HepG2 (cell line): ENCODE measurements around the gene MCM10. TPM values are rescaled to one million over a fixed set of nuclear protein-coding genes. Genes with fewer than 3 reads are reported as not detected.

Source experiments
- ATAC-seq: fragments of 200-7000 bp; cut with Tn5 transposase; 3 replicates; pipeline ENCODE4 v1.9.1; 2020; ENCODE audit warnings: mild to moderate bottlenecking, moderate library complexity
- BruUV-seq: library from RNA; stranded (reverse); fragments of 400-500 nt; replicated peaks from 2 replicates; lab custom pipeline; 2021; lab: Mats Ljungman, UMichigan
- CTCF ChIA-PET: fragments of 300-600 bp; formaldehyde crosslinking; extraction: SDS; loops from one replicate; lab custom pipeline; 2021; ENCODE audit warnings: low total read pairs, inconsistent platforms, low intra/inter-chr PET ratio; lab: Yijun Ruan, JAX
- POLR2A ChIA-PET: fragments of 350-600 bp; sonication (Branson Sonifier 250); formaldehyde crosslinking; loops from one replicate; lab custom pipeline; 2020; ENCODE audit warnings: antibody characterized with exemption, inconsistent platforms; lab: Yijun Ruan, JAX
- DNase-seq: peaks from one replicate; pipeline ENCODE4 v3.0.0-alpha.2; 2015; ENCODE audit warnings: low spot score
- FAIRE-seq: peaks from 3 replicates; lab custom pipeline; 2011; peaks lifted over from hg19 to GRCh38; lab: Jason Lieb, UNC
- H2AFZ ChIP-seq: one replicate; pipeline ENCODE4 v1.6.1; 2011; ENCODE audit warnings: low read length, inconsistent platforms
- H3K27ac ChIP-seq: fragments of 300-600 bp; 3 replicates; pipeline ENCODE4 v1.8.0; 2011; ENCODE audit warnings: mixed run types, mild to moderate bottlenecking, mixed read lengths, low read length, inconsistent platforms; ENCODE audit not compliant: insufficient read depth; ENCODE audit errors: extremely low read length
- H3K27me3 ChIP-seq, 2 experiments: fragments of 200-600 bp in 1 of 2; 2 replicates in 1 of 2; 3 replicates in 1 of 2; pipeline versions ENCODE4 v1.6.0 to v1.8.0; 2011; ENCODE audit warnings: low read length in 2 of 2, mild to moderate bottlenecking in 2 of 2, moderate library complexity in 2 of 2, inconsistent platforms in 1 of 2; ENCODE audit not compliant: insufficient read depth in 2 of 2, control insufficient read depth in 1 of 2
- H3K36me3 ChIP-seq, 2 experiments: fragments of 200-600 bp in 1 of 2; replicated peaks in 1 of 2; 2 replicates in 1 of 2; 3 replicates in 1 of 2; pipeline versions ENCODE4 v1.5.1 to v1.8.0; 2011; ENCODE audit warnings: low read length in 2 of 2, inconsistent platforms in 1 of 2; ENCODE audit not compliant: insufficient read depth in 2 of 2, control insufficient read depth in 1 of 2
- H3K4me1 ChIP-seq: 2 replicates; pipeline ENCODE4 v1.5.1; 2012; ENCODE audit warnings: low read length, inconsistent platforms; ENCODE audit not compliant: insufficient read depth
- H3K4me2 ChIP-seq: 2 replicates; pipeline ENCODE4 v1.6.0; 2011; ENCODE audit warnings: low read depth, low read length, inconsistent platforms
- H3K4me3 ChIP-seq, 3 experiments: fragments of 200-600 bp in 1 of 3; sonication (generic), shearing (Covaris generic) in 1 of 3; replicated peaks in 1 of 3; 2 replicates each; pipeline ENCODE4 v1.5.1; 2011 to 2016; ENCODE audit warnings: low read length in 3 of 3, inconsistent platforms in 2 of 3, low read depth in 2 of 3, mild to moderate bottlenecking in 2 of 3, control low read depth in 1 of 3, mixed read lengths in 1 of 3; ENCODE audit not compliant: insufficient read depth in 1 of 3
- H3K79me2 ChIP-seq: one replicate; pipeline ENCODE4 v1.6.1; 2011; ENCODE audit warnings: low read length, inconsistent platforms; ENCODE audit not compliant: insufficient read depth
- H3K9ac ChIP-seq: 2 replicates; pipeline ENCODE4 v1.6.0; 2011; ENCODE audit warnings: mild to moderate bottlenecking, low read depth, low read length, inconsistent platforms; ENCODE audit not compliant: insufficient read depth
- H3K9me3 ChIP-seq: 2 replicates; pipeline ENCODE4 v1.5.1; 2012; ENCODE audit warnings: mild to moderate bottlenecking, low read length
- H4K20me1 ChIP-seq: 2 replicates; pipeline ENCODE4 v1.6.0; 2011; ENCODE audit warnings: inconsistent platforms, mild to moderate bottlenecking, low read length, moderate library complexity; ENCODE audit not compliant: insufficient read depth
- AHR ChIP-seq: IDR thresholded peaks from 2 replicates; pipeline ENCODE4 v1.6.1; 2018; ENCODE audit warnings: missing genetic modification reagents, missing compliant biosample characterization
- ATF3 ChIP-seq: sonication (generic); formaldehyde crosslinking; IDR thresholded peaks from 2 replicates; pipeline ENCODE4 v1.4.0; 2020; ENCODE audit warnings: missing genetic modification reagents
- HOXD1 ChIP-seq: sonication (generic); formaldehyde crosslinking; IDR thresholded peaks from 2 replicates; pipeline ENCODE4 v1.5.0; 2020; ENCODE audit warnings: missing genetic modification reagents
- NCOR1 ChIP-seq: fragments of 200-600 bp; sonication (generic); IDR thresholded peaks from 2 replicates; pipeline ENCODE4 v1.7.0; 2017; ENCODE audit warnings: antibody characterized with exemption, low read length, borderline replicate concordance
- PHB2 ChIP-seq: fragments of 450-650 bp; IDR thresholded peaks from 2 replicates; pipeline ENCODE4 v1.6.1; 2018; ENCODE audit not compliant: partially characterized antibody
- POGZ ChIP-seq: sonication (generic); formaldehyde crosslinking; IDR thresholded peaks from 2 replicates; pipeline ENCODE4 v1.4.0; 2020; ENCODE audit warnings: mild to moderate bottlenecking, missing genetic modification reagents
- SP1 ChIP-seq, 2 experiments: fragments of 450-650 bp in 1 of 2; sonication (generic) in 1 of 2; formaldehyde crosslinking in 1 of 2; IDR thresholded peaks; 2 replicates each; pipeline versions ENCODE4 v1.4.0 to v1.6.1; 2016 to 2020; ENCODE audit warnings: missing genetic modification reagents in 1 of 2
- TAF15 ChIP-seq: fragments of 200-400 bp; formaldehyde crosslinking; IDR thresholded peaks from one replicate; pipeline ENCODE4 v1.6.1; 2018; ENCODE audit warnings: mild to moderate bottlenecking, low read depth, low read length; ENCODE audit not compliant: poor library complexity, severe bottlenecking
- ZBTB38 ChIP-seq: sonication (generic); formaldehyde crosslinking; IDR thresholded peaks from 2 replicates; pipeline ENCODE4 v1.5.1; 2020; ENCODE audit warnings: mild to moderate bottlenecking, missing genetic modification reagents
- ZNF329 ChIP-seq: sonication (generic); formaldehyde crosslinking; IDR thresholded peaks from 2 replicates; pipeline ENCODE4 v1.9.0; 2021; ENCODE audit warnings: low read depth, mild to moderate bottlenecking, missing genetic modification reagents
- ZNF704 ChIP-seq: sonication (generic); formaldehyde crosslinking; IDR thresholded peaks from 2 replicates; pipeline ENCODE4 v1.8.1; 2023; ENCODE audit warnings: mild to moderate bottlenecking, inconsistent platforms, moderate library complexity, missing genetic modification reagents, borderline replicate concordance
- ZNF83 ChIP-seq: sonication (generic); formaldehyde crosslinking; IDR thresholded peaks from 2 replicates; pipeline ENCODE4 v1.4.0; 2020; ENCODE audit warnings: missing genetic modification reagents, mild to moderate bottlenecking, borderline replicate concordance
- WGBS: methylation state at CpG from one replicate; pipeline ENCODE4 v1.1.6; 2017; ENCODE audit warnings: low lambda C conversion rate; 5-methylcytosine and 5-hydroxymethylcytosine counted together
- in situ Hi-C: cut with HindIII; loops from 2 replicates; pipeline ENCODE4 v1.10.0; 2017; ENCODE audit warnings: low pct_unique_long_range_greater_than_20kb; ENCODE audit not compliant: extremely low pct_ligation_motif_present
- intact Hi-C: fragments of 100-400 bp; cut with micrococcal nuclease; formaldehyde crosslinking; loops from one replicate; pipeline ENCODE4 v1.10.0; 2022; ENCODE audit not compliant: unreplicated experiment
- polyA plus RNA-seq, 8 experiments: library from polyadenylated mRNA; depleted of rRNA in 3 of 8; stranded (reverse) in 7 of 8; unstranded in 1 of 8; fragments of >200 nt; fragmentation: Illumina TruSeq in 4 of 8; extraction: Trizol in 4 of 8; gene quantifications; 2 replicates each; pipeline versions ENCODE4 v1.2.1 to v1.2.3, GENCODE V29; 2011 to 2016; ENCODE audit warnings: low read depth in 4 of 8, missing spikeins in 1 of 8, mixed read lengths in 1 of 8; ENCODE audit not compliant: insufficient read depth in 1 of 8
- total RNA-seq, 5 experiments: library from RNA; depleted of rRNA; stranded (reverse); fragments of >200 nt; fragmentation: Illumina TruSeq; extraction: Trizol; gene quantifications; 2 replicates each; pipeline ENCODE4 v1.2.3, GENCODE V29; 2016; ENCODE audit warnings: low read depth in 1 of 5
- TF ChIP-seq, protein P1 (sequence below): sonication (generic); formaldehyde crosslinking; IDR thresholded peaks from 2 replicates; pipeline ENCODE4 v1.8.0; 2022; ENCODE audit warnings: missing genetic modification reagents, mild to moderate bottlenecking, inconsistent platforms, borderline replicate concordance
- TF ChIP-seq, protein P2 (sequence below): sonication (generic); formaldehyde crosslinking; conservative IDR thresholded peaks from 2 replicates; pipeline ENCODE4 v1.4.0; 2020; ENCODE audit warnings: missing genetic modification reagents

Gene MCM10
- total and polyA plus RNA-seq, 2 of the 13 experiments (the other 11 are each of a cell fraction or from before 2014, with no cell fraction given), result 2.8 to 31.3 TPM

DNA sequence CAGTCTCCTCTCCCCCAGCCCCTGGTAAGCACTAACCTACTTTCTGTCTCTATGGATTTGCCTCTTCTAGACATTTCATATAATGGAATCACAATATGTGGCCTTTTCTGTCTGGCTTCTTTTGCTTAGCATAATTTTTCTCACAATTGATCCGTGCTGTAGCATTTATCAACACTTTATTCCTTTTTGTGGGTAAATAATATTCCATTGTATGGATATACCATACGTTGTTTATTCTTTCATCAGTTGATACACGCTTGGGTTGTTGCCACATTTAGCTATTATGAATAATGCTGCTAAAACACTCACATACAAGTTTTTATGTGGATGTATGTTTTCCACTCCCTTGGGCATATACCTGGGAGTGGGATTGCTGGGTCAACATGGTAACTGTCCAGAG is 25.8 kb downstream of the MCM10 start:
- in situ Hi-C loops (no loop called here), intact Hi-C loops (no loop called here)
- DNase-seq, result no peak
- ATAC-seq, result no peak
- Histone ChIP-seq H3K4me3 (no peak overlapping the region), H3K4me2 (no peak overlapping the region), H3K9ac (no peak overlapping the region), H3K4me1 (no peaks in the 10 kb centered on the region), H4K20me1 (no peaks in the 10 kb centered on the region), H2AFZ (no peak overlapping the region), H3K27ac (no peak overlapping the region), H3K27me3 (no peaks in the 10 kb centered on the region), H3K79me2 (no peaks in the 10 kb centered on the region), H3K9me3 (no peaks in the 10 kb centered on the region), H3K36me3 (peaks cover 5 to 64% of the 10 kb centered on the region in 2 experiments)
- WGBS, result 97% methylated on average over 3 of the region's 3 CpGs
- BruUV-seq, result no TSS peak
- CTCF ChIA-PET, result no interaction called here
- FAIRE-seq, result no peak
- POLR2A ChIA-PET, result no interaction called here
- no peak for TF ChIP-seq AHR (CRISPR knock-in tag)
- no peak for TF ChIP-seq NCOR1
- TF ChIP-seq, protein P1, sequence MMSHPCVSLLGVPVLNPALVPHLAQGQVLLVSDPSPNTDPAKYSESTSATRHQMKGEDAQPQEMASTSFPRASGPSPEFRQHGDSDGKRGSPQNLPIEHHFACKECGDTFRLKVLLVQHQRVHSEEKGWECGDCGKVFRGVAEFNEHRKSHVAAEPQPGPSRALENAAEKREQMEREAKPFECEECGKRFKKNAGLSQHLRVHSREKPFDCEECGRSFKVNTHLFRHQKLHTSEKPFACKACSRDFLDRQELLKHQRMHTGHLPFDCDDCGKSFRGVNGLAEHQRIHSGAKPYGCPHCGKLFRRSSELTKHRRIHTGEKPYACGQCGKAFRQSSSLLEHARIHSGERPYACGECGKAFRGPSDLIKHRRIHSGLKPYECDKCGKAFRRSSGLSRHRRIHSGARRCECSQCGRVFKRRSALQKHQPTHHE (CRISPR knock-in tag), result no peak
- TF ChIP-seq POGZ (CRISPR knock-in tag), result no peak
- no peak for TF ChIP-seq HOXD1 (CRISPR knock-in tag)
- TF ChIP-seq SP1 (IDR thresholded peaks at IDR 0.05), result no peak
- TF ChIP-seq SP1 (CRISPR knock-in tag; IDR thresholded peaks at IDR 0.05), result no peak
- no peak for TF ChIP-seq PHB2
- TF ChIP-seq TAF15, result no peak
- TF ChIP-seq ZNF329 (CRISPR knock-in tag), result no peak
- TF ChIP-seq ZNF83 (CRISPR knock-in tag), result no peak
- TF ChIP-seq ATF3 (CRISPR knock-in tag), result no peak
- TF ChIP-seq, protein P2, sequence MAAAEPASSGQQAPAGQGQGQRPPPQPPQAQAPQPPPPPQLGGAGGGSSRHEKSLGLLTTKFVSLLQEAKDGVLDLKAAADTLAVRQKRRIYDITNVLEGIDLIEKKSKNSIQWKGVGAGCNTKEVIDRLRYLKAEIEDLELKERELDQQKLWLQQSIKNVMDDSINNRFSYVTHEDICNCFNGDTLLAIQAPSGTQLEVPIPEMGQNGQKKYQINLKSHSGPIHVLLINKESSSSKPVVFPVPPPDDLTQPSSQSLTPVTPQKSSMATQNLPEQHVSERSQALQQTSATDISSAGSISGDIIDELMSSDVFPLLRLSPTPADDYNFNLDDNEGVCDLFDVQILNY (CRISPR knock-in tag), result no peak
- TF ChIP-seq ZBTB38 (CRISPR knock-in tag), result no peak
- no peak for TF ChIP-seq ZNF704
- TF ChIP-seq, all 625 proteins: peak for 0
